GM23248 (cell line): ENCODE measurements around the gene PEX19.

Experiments
- EZH2 ChIP-seq: fragments of 200-600 bp; sonication (generic); IDR thresholded peaks from 2 replicates; pipeline ENCODE4 v1.6.1; 2018; ENCODE audit warnings: antibody characterized with exemption, mild to moderate bottlenecking; ENCODE audit not compliant: insufficient read depth, poor library complexity, severe bottlenecking
- EZH2phosphoT487 ChIP-seq: fragments of 200-600 bp; sonication (generic); IDR thresholded peaks from 2 replicates; pipeline ENCODE4 v1.6.1; 2018; ENCODE audit warnings: antibody characterized with exemption, moderate library complexity, mild to moderate bottlenecking, low read depth; ENCODE audit not compliant: insufficient read depth

DNA sequence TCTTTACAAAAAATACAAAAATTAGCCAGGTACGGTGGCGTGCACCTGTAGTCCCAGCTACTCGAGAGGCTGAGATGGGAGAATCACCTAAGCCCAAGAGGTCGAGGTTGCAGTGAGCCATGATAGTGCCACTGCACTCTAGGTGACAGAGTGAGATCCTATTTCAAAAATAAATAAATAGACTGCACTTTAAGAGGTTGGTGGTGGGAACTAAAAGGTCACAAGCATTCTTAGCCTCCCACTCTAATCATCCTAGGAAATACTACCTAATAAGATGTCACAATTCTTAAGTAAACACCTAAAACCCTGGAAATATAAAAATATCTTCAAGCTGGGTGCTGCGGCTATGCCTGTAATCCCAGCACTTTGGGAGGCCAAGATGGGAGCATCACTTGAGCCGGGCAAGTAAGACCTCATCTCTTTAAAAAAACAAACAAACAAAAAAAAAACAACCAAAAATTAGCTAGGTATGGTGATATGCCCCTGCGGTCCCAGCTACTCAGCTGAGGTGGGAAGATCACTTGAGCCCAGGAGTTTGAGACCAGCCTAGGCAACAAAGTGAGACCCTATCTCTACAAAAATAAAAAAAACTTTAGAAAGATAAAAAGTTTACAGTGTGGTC lies 26.6 kb downstream of the PEX19 start:
- no peak for TF ChIP-seq EZH2phosphoT487
- no peak for TF ChIP-seq EZH2
